GM19372 (cell line): Measurements from ENCODE around the gene MAN1C1.
"Not testable (repeated sequence)": the region's sequence is repeated elsewhere in the genome, so short reads cannot be mapped to it uniquely, and the experiment has no call there.

Experiments
- ATAC-seq: cut with Tn5 transposase; IDR thresholded peaks from one replicate; pipeline ENCODE4 v1.9.1; 2021; ENCODE audit warnings: mild to moderate bottlenecking, low read depth, moderate library complexity; ENCODE audit not compliant: unreplicated experiment

The MAN1C1 gene

DNA sequence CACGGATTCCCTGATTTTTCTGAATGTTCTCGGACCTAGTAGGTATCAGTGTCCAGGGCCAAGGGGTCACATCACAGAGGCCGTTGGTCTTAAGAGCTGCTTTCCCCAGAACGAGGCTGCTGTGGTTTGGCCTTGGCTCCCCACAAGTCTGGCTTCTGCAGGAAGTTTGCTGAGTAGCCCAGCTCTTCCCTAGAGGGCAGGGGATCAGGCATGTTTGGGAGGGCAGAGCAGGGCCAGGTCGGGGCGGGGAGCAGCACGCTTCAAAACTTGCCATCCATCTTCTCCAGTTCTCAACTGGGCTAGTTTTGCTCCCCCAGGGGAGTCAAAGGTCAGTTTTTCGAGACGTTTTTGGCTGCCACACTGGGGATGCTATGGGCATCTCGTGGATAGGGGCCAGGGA lies 37.0 kb downstream of the MAN1C1 start:
- no peak for ATAC-seq

- no peak for ATAC-seq
These were observed 37.6 kb downstream of the MAN1C1 start for GRCh38 chr1:25654109-25654660.

GRCh38 chr1:25657121-25657882 lies 40.7 kb downstream of the MAN1C1 start:
- ATAC-seq: no peak

GRCh38 chr1:25657883-25658760 lies 41.5 kb downstream of the MAN1C1 start:
- ATAC-seq: no peak

- no peak for ATAC-seq
These were observed 42.3 kb downstream of the MAN1C1 start for GRCh38 chr1:25658791-25659431.

- ATAC-seq: no peak
These were observed 44.6 kb downstream of the MAN1C1 start for GRCh38 chr1:25661043-25661815.

DNA sequence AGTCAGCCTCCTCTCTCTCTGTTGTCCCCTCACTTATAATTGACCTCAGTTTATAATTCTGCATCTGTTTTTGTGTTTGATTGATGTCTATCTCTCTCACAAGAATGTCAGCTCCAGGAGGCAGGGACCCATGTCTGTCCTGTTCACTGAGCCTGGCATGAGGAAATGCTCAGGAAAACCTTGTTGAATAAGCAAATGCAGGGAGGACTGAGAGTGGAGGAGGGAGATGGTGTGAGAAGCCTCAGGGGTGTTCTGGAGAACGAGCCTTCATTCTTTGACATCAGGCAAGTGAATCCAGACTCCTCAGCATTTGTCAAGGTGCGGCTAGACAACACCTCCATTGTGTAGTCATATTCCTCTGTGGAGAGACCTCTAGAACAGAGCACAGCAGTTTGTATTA lies 45.5 kb downstream of the MAN1C1 start:
- no peak for ATAC-seq

GRCh38 chr1:25662959-25663358 lies 46.4 kb downstream of the MAN1C1 start:
- not testable (repeated sequence) for ATAC-seq

DNA sequence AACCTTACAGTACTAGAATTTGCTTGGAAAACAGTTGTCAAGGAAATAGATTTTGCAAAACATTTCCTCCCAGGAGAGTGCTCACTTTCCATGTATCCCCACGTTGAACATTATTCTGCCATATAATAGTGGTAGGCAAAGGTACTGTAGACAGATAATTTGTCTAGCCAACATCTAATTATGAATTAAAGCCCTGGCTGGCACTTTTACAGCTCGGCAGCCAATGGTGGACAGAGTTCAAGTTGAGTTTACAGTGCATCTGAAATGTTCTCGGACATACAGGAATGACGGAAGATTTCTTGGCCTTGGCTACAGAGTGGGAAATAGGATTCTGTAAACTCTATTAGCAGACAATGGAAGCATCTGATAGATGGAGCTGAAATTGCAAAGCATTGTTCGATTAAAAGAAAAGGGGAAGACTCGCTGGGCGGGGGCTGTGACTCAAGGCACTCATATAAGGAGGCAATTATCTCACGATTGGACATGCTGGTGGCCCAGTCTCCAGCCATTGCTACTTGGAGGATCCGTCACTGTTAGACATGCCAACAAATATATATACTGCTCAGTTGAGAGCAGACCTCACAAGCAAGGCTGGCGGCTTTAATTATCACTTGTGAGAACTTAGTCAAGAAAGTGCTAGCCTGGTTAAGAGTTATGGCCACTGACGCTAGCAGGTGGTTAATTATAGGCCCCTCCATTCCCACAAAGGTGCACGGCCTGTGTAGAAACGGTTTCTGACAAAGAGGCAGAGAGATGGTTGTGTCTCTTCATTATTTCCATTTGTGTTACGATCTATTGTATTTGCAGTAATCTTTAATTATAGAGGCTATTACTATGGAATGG lies 48.0 kb downstream of the MAN1C1 start:
- ATAC-seq: no peak

- no peak for ATAC-seq
These were observed 49.9 kb downstream of the MAN1C1 start for GRCh38 chr1:25666460-25666859.

DNA sequence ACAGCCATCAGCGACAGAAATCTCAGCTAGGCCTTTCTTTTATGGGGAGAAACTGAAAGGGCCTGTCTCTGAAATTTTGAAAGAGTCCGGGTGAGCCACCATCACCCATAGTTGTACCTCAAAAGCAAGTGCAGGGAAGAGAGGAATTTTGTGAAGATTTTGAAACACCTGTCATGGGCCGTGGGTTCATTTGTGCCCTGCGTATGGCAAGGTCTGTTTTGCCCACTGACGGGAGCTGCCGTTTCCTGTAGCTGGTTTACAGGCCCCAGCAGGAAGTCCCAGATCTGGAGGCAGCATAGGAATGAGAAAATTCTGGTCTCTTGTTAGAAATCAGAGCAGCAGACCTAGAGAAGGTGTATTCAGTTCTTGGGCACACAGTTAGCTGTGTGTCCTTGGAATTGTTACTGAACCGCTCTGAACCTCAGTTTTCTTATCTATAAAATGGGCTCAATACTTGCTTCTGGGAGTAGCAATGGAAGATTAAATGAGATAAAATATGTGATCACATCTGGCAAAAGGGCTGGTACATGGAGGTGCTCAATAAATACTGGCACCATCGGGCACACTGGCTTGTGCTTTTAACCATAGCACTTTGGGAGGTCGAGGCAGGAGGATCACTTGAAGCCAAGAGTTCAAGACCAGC lies 52.5 kb downstream of the MAN1C1 start:
- ATAC-seq: no peak

DNA sequence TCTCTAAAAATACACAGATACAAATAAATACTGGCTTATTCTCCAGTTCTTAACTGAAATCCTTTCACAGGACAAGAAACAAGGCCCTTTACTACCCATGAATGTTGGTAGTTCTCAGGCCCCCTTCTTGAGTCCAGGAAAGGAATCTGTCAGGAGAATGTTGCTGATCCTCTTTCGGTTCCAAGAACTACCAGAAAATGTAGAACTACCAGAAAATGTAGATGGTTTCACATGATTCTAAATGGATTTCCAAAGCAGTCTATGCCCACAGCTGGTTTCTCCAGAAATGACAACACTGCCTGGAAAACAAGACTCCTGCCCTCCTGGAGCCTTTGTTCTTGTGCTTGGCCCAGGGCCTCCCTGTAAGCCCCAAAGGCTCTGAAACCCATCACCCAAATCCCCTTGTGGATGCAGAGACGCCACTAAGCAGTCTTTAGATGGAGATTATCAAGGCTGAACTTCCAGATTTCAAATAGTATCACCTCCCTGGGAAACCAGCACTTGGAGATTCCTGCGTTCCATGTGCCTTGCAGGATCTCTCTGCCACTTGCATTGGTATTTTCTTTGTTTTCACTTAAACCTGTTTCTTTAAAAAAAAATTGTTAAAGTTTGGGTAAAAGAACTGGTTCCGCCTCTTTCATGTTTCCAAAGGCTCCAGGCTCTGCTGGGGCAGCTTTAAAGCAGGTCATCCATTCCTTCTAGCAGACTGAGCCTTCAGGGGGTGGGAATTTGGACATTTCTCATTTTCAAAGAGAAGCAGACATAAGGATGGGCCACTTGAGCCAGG lies 53.4 kb downstream of the MAN1C1 start:
- no peak for ATAC-seq

DNA sequence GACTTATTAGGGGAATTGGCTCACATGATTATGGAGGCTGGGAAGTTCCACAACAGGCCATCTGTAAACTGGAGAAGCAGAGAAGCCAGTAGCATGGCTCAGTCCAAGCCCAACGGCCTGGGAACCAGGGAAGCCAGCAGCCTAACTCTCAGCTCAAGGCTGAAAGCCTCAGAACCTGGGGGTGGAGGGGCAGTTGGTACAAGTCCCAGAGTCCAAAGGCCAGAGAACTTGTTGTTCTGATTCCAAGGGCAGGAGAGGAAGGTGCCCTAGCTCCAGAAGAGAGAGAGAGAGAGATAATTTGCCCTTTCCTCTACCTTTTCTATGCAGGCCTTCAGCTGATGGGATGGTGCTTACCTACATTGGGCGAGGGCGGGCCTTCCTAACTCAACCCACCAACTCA lies 55.3 kb downstream of the MAN1C1 start:
- no peak for ATAC-seq

DNA sequence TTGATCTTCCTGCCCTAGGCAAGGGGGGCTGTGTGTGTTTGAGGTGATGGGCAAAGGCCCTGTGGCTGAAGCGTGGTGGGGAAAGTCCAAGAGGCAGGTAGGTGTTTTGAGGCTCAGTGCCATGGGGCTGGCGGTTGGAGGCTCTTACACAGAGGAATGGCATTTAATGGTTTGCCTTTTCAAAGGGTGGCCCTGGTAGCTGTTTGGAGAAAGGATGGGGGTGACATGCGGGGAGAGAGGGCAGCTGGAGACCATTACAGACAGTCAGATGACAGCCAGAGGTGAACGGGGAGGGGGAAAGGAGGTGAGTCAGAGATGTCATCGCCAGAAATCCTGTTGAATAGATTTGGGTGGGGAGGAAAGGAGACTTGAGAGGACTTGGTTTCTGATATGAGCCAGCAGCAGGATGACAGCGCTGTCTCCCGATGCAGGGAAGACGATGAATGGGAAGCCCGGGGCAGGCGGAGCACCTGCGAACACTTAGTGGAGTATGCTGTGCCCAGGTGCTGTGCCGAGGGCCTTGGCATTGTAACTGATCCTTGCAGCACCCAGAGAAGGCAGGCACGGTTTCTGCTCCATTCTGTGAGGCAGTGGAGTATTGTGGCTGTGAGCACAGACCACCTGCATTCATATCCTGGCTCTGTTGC lies 56.3 kb downstream of the MAN1C1 start:
- no peak for ATAC-seq

DNA sequence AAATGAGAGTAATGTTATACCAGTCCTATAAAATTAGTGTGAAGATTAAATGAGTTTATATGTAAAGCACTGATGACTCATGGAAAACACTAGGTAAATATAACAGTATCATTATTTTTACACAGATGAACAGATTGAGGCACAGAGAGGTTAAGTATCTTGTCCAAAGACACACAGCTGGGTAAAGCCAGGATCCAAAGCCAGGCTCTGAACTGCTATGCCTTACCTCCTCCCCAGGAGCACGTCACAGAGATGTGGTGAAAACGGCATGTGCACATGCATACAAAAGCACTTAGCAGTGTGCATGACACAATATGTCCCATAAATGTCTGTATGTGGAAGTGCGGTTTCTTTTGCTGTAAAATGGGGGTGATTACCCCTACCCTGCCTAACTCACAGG lies 56.9 kb downstream of the MAN1C1 start:
- no peak for ATAC-seq

- no peak for ATAC-seq
These were observed 57.6 kb downstream of the MAN1C1 start for GRCh38 chr1:25673962-25674806.

DNA sequence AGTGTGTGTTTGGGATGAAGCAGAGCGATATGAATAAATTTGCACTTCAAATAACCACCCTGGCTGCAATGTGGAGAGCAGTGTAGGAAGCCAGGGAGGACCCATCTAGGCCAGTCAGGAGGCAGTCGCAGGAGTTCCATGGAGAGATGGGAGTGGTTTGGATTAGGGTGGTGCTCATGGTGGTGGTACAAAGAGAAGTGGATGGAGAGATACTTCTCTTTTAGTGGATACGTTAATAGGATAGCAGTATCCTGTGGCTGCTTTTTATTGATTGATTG lies 58.2 kb downstream of the MAN1C1 start:
- ATAC-seq: no peak
